ENCODE data around the gene IZUMO1R.

- TF ChIP-seq POLR2A (IDR thresholded peaks at IDR 0.05) (no peak), CTCF (IDR thresholded peaks at IDR 0.05) (no peak), EP300 (IDR thresholded peaks at IDR 0.05) (no peak)
These were observed 6.3 kb upstream of the IZUMO1R start for GRCh38 chr11:94297985-94298576.

Measured in ovary (tissue), 3 donors.